A549 treated with RU486 at 1 μM for 4 hours (cell line): ENCODE data around the gene NPAS4. TPM values are rescaled to one million over a fixed set of nuclear protein-coding genes. Genes with fewer than 3 reads are reported as not detected.

Source experiments
- total RNA-seq: library from RNA; stranded (reverse); fragments of 200-300 nt; extraction: Qiagen RNA extraction; gene quantifications from 5 replicates; pipeline ENCODE4 v1.2.3, GENCODE V29; 2022; ENCODE audit warnings: low read depth

Gene NPAS4
- not detected in 5 replicates for total RNA-seq

DNA sequence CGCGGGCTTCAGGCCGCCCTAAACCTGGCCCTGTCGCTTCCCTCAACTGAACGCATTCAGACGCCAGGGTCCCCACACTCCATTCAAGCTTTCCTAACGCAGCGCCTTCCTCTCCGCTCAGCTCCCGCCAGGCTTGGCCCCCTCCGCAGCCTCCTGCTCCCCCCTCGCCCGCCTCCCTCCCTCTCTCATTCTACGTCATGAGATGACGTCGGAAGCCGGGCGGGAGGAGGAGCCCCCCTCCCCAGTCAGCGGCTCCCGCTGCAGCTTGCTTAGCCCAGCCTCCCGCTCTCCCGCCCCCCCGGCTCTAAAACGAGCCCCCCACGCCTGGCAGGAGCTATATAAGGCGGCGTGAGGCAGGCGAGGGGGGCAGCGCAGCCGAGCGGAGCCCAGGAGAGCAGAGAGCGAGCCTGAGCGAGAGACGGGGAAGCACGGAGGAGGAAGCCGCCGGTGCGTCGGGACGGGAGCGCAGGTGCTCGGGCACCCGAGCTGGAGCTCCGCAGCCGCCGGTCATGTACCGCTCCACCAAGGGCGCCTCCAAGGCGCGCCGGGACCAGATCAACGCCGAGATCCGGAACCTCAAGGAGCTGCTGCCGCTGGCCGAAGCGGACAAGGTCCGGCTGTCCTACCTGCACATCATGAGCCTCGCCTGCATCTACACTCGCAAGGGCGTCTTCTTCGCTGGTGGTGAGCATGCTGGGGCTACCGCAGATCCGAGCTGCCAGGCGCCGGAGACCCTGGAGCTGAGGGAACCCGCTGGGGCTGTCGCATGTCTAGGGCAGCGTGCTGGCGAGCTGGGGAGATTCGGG is at the start of gene NPAS4:
TSS of gene NPAS4 (plus strand) at position 365 of the 806 bp plus-strand sequence. CDS start at position 510, 145 bp downstream.

DNA sequence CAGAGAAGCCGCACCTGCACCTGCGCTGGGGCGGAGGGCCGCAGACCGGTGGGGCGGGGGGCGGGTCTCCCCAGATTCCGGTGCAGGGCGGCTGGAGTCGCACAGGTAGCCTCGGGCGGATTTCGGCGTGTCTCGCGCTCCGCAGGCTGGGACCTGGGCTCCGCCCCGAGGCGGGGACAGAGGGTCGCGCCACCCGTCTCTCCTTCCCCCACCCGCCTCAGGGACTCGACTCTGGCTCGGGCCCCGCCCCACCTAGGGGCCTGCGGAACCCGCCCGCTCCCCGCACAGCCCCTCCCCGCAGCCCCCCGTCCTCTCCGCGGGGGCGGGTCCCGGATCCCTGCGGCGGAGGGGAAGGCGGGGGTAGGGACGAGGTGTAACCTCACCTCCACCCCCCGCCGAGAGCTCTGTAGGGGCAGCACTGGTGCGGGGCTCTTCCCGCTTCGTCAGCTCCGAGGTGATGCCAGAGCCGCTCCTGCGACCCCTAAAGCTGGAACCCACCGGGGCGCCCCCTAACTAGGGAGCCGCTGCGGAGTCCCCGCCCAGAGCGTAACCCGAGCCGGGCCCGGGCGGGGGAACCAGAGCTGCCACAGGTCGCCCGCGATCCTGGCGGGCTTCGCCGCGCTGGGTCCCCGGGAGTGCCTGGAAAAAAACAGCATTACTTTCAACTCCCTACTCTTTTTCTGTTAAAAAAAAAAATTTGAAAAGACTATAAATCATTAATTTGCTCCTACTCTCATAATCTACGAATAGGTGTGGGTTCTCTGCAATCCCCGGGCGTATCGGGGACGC is 49.0 kb upstream of the NPAS4 start, which contains the start of gene SLC29A2:
TSS of gene SLC29A2 (minus strand) at position 134 of the 789 bp plus-strand sequence. CDS start 169 bp downstream, outside the sequence.

DNA sequence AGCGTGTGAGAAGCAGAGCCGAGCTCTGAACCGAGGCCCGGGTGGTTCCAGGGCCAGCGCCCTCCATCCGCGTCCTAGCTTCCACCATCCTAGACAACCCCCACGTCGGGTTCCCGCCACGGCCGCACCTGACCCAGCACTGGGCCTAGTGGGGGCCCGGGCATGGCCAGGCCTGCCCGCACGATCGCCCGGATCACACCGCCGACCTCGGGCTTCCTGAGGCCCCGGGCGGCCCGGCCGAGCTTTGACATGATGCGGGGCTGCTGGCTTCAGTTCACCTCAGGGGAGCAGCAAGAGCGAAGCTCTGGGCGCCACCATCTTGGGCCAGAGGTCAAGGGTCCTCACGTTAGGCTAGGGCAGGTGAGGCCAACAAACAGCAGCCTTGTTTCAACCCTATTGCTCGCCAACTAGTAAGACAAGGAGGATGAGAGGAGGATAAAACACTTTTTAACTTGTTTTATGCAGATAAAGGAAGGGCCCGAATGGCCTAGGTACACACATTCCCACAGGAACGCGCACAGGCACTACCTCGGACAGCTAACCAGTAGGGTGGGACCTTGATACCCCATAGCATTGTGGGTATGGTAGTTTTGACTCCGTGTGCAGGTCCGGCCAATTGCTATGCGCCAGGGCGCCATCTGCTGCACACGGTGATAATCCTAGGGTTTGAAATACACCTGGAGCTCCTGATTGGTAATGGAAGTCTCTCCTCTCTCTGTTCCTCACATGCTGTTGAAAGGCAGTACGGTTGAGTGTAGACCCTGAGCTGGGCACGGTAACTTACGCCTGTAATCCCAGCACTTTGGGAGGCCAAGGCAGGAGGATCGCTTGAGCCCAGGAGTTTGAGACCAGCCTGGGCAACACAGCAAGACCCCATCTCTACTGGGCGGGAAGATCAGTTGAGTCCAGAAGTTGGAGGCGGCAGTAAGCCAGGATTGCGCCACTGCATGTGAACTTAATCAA is 17.9 kb downstream of the NPAS4 start, which contains the start of gene MRPL11:
TSS of gene MRPL11 (minus strand) at position 345 of the 963 bp plus-strand sequence. CDS start at position 251, 94 bp downstream.

DNA sequence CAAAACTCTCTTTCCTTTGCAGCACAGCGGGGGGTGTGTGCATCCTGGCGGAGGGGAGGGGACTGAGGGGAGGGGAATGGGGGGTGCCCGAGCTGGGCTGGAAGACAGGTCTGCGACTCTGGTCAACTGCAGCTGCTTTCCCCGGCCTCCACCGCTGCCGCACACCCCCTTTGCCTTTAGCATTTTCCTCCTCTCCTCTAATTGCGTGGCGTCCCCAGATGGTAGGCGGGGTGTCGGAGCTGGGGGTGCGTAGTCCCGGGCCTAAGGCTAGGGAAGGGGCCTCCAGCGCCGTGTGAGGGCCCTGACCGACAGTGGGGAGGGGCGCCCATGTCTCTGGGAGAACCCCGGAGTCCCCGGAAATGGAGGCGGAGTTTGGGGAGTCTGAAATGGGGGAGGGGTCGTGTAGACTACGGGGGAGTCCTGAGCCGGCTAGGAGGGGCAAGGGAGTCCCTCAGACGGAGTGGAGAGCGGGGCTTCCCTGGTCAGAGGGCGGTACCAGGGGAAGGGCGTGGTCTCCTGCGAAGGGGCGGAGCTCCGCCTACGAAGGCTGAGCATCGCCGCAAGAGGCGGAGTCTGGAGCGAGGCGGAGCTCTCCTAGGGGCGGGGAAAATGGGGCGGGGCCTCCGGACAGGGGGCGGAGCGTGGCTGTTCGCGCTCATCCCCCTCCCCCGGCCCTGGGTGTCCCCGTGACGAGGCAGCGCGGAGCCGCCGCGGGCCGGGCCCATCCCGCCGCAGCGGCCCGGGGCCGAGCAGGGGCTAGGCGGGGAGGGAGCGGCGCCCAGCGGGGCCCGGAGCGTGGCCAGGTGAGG is 45.6 kb downstream of the NPAS4 start, which contains the start of gene PELI3:
TSS of gene PELI3 (plus strand) at position 681 of the 809 bp plus-strand sequence. CDS start 1,224 bp downstream, outside the sequence.

Other genes with a start within 250 kb of the NPAS4 start
- 38.0 to 47.4 TPM (median 45.0 TPM) in 5 replicates for gene KLC2, start 163.3 kb upstream of the NPAS4 start, total RNA-seq
- gene RAB1B, start 152.4 kb upstream of the NPAS4 start, total RNA-seq, result 124 to 152 TPM (median 145 TPM) in 5 replicates
- 1.4 to 3.7 TPM (median 2.9 TPM) in 5 replicates for gene CNIH2, start 142.9 kb upstream of the NPAS4 start, total RNA-seq
- gene YIF1A, start 131.9 kb upstream of the NPAS4 start, total RNA-seq, result 88.2 to 117 TPM (median 116 TPM) in 5 replicates
- 1.6 to 4.3 TPM (median 3.9 TPM) in 5 replicates for gene TMEM151A, start 129.1 kb upstream of the NPAS4 start, total RNA-seq
- gene CD248, start 104.0 kb upstream of the NPAS4 start, total RNA-seq, result 0.05 TPM in 1 of 5 replicates, not detected in the others
- gene RIN1, start 84.6 kb upstream of the NPAS4 start, total RNA-seq, result 26.8 to 43.4 TPM (median 39.3 TPM) in 5 replicates
- 77.8 to 106 TPM (median 89.7 TPM) in 5 replicates for gene BRMS1, start 75.9 kb upstream of the NPAS4 start, total RNA-seq
- 13.2 to 19.8 TPM (median 18.8 TPM) in 5 replicates for gene B4GAT1, start 73.4 kb upstream of the NPAS4 start, total RNA-seq
- 2.6 to 5.4 TPM (median 4.9 TPM) in 5 replicates for gene SLC29A2, start 49.3 kb upstream of the NPAS4 start, total RNA-seq
- gene MRPL11, start 17.8 kb downstream of the NPAS4 start, total RNA-seq, result 87.3 to 129 TPM (median 112 TPM) in 5 replicates
- 4.3 to 6.6 TPM (median 5.7 TPM) in 5 replicates for gene PELI3, start 45.9 kb downstream of the NPAS4 start, total RNA-seq
- 48.5 to 54.5 TPM (median 51.5 TPM) in 5 replicates for gene DPP3, start 59.4 kb downstream of the NPAS4 start, total RNA-seq
- 8.5 to 11.3 TPM (median 9.7 TPM) in 5 replicates for gene BBS1, start 89.6 kb downstream of the NPAS4 start, total RNA-seq
- 8.9 to 15.3 TPM (median 13.1 TPM) in 5 replicates for gene ZDHHC24, start 125.0 kb downstream of the NPAS4 start, total RNA-seq
- gene ACTN3, start 125.9 kb downstream of the NPAS4 start, total RNA-seq, result 0.06 TPM in 1 of 5 replicates, not detected in the others
- 31.1 to 41.6 TPM (median 32.4 TPM) in 5 replicates for gene CTSF, start 147.6 kb downstream of the NPAS4 start, total RNA-seq
- 0.53 to 0.80 TPM (median 0.64 TPM) in 5 replicates for gene CCDC87, start 172.0 kb downstream of the NPAS4 start, total RNA-seq
- 24.8 to 30.2 TPM (median 26.8 TPM) in 5 replicates for gene CCS, start 172.2 kb downstream of the NPAS4 start, total RNA-seq
- 59.1 to 79.8 TPM (median 70.3 TPM) in 5 replicates for gene RBM14, start 195.6 kb downstream of the NPAS4 start, total RNA-seq
- gene RBM4, start 217.7 kb downstream of the NPAS4 start, total RNA-seq, result 133 to 148 TPM (median 141 TPM) in 5 replicates